HepG2 (cell line): ENCODE data around the gene WNK2. TPM values are rescaled to one million over a fixed set of nuclear protein-coding genes. Genes with fewer than 3 reads are reported as not detected.
A peak's percentile ranks its signal among the peaks of the same experiment; 100 is the strongest.

Experiments used
- ATAC-seq: fragments of 200-7000 bp; cut with Tn5 transposase; 3 replicates; pipeline ENCODE4 v1.9.1; 2020; ENCODE audit warnings: mild to moderate bottlenecking, moderate library complexity
- BruUV-seq: library from RNA; stranded (reverse); fragments of 400-500 nt; replicated peaks from 2 replicates; lab custom pipeline; 2021; lab: Mats Ljungman, UMichigan
- CTCF ChIA-PET: fragments of 300-600 bp; formaldehyde crosslinking; extraction: SDS; loops from one replicate; lab custom pipeline; 2021; ENCODE audit warnings: low total read pairs, inconsistent platforms, low intra/inter-chr PET ratio; lab: Yijun Ruan, JAX
- POLR2A ChIA-PET: fragments of 350-600 bp; sonication (Branson Sonifier 250); formaldehyde crosslinking; loops from one replicate; lab custom pipeline; 2020; ENCODE audit warnings: antibody characterized with exemption, inconsistent platforms; lab: Yijun Ruan, JAX
- DNase-seq: peaks from one replicate; pipeline ENCODE4 v3.0.0-alpha.2; 2015; ENCODE audit warnings: low spot score
- FAIRE-seq: peaks from 3 replicates; lab custom pipeline; 2011; peaks lifted over from hg19 to GRCh38; lab: Jason Lieb, UNC
- H2AFZ ChIP-seq: one replicate; pipeline ENCODE4 v1.6.1; 2011; ENCODE audit warnings: low read length, inconsistent platforms
- H3K27ac ChIP-seq: fragments of 300-600 bp; 3 replicates; pipeline ENCODE4 v1.8.0; 2011; ENCODE audit warnings: mixed run types, mild to moderate bottlenecking, mixed read lengths, low read length, inconsistent platforms; ENCODE audit not compliant: insufficient read depth; ENCODE audit errors: extremely low read length
- H3K27me3 ChIP-seq, 2 experiments: fragments of 200-600 bp in 1 of 2; 2 replicates in 1 of 2; 3 replicates in 1 of 2; pipeline versions ENCODE4 v1.6.0 to v1.8.0; 2011; ENCODE audit warnings: low read length in 2 of 2, mild to moderate bottlenecking in 2 of 2, moderate library complexity in 2 of 2, inconsistent platforms in 1 of 2; ENCODE audit not compliant: insufficient read depth in 2 of 2, control insufficient read depth in 1 of 2
- H3K36me3 ChIP-seq, 2 experiments: fragments of 200-600 bp in 1 of 2; replicated peaks in 1 of 2; 2 replicates in 1 of 2; 3 replicates in 1 of 2; pipeline versions ENCODE4 v1.5.1 to v1.8.0; 2011; ENCODE audit warnings: low read length in 2 of 2, inconsistent platforms in 1 of 2; ENCODE audit not compliant: insufficient read depth in 2 of 2, control insufficient read depth in 1 of 2
- H3K4me1 ChIP-seq: 2 replicates; pipeline ENCODE4 v1.5.1; 2012; ENCODE audit warnings: low read length, inconsistent platforms; ENCODE audit not compliant: insufficient read depth
- H3K4me2 ChIP-seq: 2 replicates; pipeline ENCODE4 v1.6.0; 2011; ENCODE audit warnings: low read depth, low read length, inconsistent platforms
- H3K4me3 ChIP-seq, 3 experiments: fragments of 200-600 bp in 1 of 3; sonication (generic), shearing (Covaris generic) in 1 of 3; replicated peaks in 1 of 3; 2 replicates each; pipeline ENCODE4 v1.5.1; 2011 to 2016; ENCODE audit warnings: low read length in 3 of 3, inconsistent platforms in 2 of 3, low read depth in 2 of 3, mild to moderate bottlenecking in 2 of 3, control low read depth in 1 of 3, mixed read lengths in 1 of 3; ENCODE audit not compliant: insufficient read depth in 1 of 3
- H3K79me2 ChIP-seq: one replicate; pipeline ENCODE4 v1.6.1; 2011; ENCODE audit warnings: low read length, inconsistent platforms; ENCODE audit not compliant: insufficient read depth
- H3K9ac ChIP-seq: 2 replicates; pipeline ENCODE4 v1.6.0; 2011; ENCODE audit warnings: mild to moderate bottlenecking, low read depth, low read length, inconsistent platforms; ENCODE audit not compliant: insufficient read depth
- H3K9me3 ChIP-seq: 2 replicates; pipeline ENCODE4 v1.5.1; 2012; ENCODE audit warnings: mild to moderate bottlenecking, low read length
- H4K20me1 ChIP-seq: 2 replicates; pipeline ENCODE4 v1.6.0; 2011; ENCODE audit warnings: inconsistent platforms, mild to moderate bottlenecking, low read length, moderate library complexity; ENCODE audit not compliant: insufficient read depth
- MBD4 ChIP-seq: IDR thresholded peaks from 2 replicates; pipeline ENCODE4 v1.6.1; 2012; ENCODE audit warnings: low read length, inconsistent platforms, borderline replicate concordance
- ZBTB7A ChIP-seq: sonication (generic); formaldehyde crosslinking; IDR thresholded peaks from 2 replicates; pipeline ENCODE4 v1.8.0; 2022; ENCODE audit warnings: mild to moderate bottlenecking, missing genetic modification reagents
- WGBS: methylation state at CpG from one replicate; pipeline ENCODE4 v1.1.6; 2017; ENCODE audit warnings: low lambda C conversion rate; 5-methylcytosine and 5-hydroxymethylcytosine counted together
- in situ Hi-C: cut with HindIII; loops from 2 replicates; pipeline ENCODE4 v1.10.0; 2017; ENCODE audit warnings: low pct_unique_long_range_greater_than_20kb; ENCODE audit not compliant: extremely low pct_ligation_motif_present
- intact Hi-C: fragments of 100-400 bp; cut with micrococcal nuclease; formaldehyde crosslinking; loops from one replicate; pipeline ENCODE4 v1.10.0; 2022; ENCODE audit not compliant: unreplicated experiment
- polyA plus RNA-seq, 8 experiments: library from polyadenylated mRNA; depleted of rRNA in 3 of 8; stranded (reverse) in 7 of 8; unstranded in 1 of 8; fragments of >200 nt; fragmentation: Illumina TruSeq in 4 of 8; extraction: Trizol in 4 of 8; gene quantifications; 2 replicates each; pipeline versions ENCODE4 v1.2.1 to v1.2.3, GENCODE V29; 2011 to 2016; ENCODE audit warnings: low read depth in 4 of 8, missing spikeins in 1 of 8, mixed read lengths in 1 of 8; ENCODE audit not compliant: insufficient read depth in 1 of 8
- total RNA-seq, 5 experiments: library from RNA; depleted of rRNA; stranded (reverse); fragments of >200 nt; fragmentation: Illumina TruSeq; extraction: Trizol; gene quantifications; 2 replicates each; pipeline ENCODE4 v1.2.3, GENCODE V29; 2016; ENCODE audit warnings: low read depth in 1 of 5
- TF ChIP-seq, protein P1 (sequence below): sonication (generic); formaldehyde crosslinking; IDR thresholded peaks from 2 replicates; pipeline ENCODE4 v1.5.1; 2020; ENCODE audit warnings: mild to moderate bottlenecking, missing genetic modification reagents, moderate library complexity
- TF ChIP-seq, protein P2 (sequence below): IDR thresholded peaks from 2 replicates; pipeline ENCODE4 v1.6.1; 2012; ENCODE audit warnings: low read depth, low read length, improper control_type of control experiment
- TF ChIP-seq, protein P3 (sequence below): fragments of 450-650 bp; IDR thresholded peaks from 2 replicates; pipeline ENCODE4 v1.6.1; 2016

WNK2 gene
- total and polyA plus RNA-seq, 2 of the 13 experiments (the other 11 are each of a cell fraction or from before 2014, with no cell fraction given): 10.5 to 12.0 TPM

DNA sequence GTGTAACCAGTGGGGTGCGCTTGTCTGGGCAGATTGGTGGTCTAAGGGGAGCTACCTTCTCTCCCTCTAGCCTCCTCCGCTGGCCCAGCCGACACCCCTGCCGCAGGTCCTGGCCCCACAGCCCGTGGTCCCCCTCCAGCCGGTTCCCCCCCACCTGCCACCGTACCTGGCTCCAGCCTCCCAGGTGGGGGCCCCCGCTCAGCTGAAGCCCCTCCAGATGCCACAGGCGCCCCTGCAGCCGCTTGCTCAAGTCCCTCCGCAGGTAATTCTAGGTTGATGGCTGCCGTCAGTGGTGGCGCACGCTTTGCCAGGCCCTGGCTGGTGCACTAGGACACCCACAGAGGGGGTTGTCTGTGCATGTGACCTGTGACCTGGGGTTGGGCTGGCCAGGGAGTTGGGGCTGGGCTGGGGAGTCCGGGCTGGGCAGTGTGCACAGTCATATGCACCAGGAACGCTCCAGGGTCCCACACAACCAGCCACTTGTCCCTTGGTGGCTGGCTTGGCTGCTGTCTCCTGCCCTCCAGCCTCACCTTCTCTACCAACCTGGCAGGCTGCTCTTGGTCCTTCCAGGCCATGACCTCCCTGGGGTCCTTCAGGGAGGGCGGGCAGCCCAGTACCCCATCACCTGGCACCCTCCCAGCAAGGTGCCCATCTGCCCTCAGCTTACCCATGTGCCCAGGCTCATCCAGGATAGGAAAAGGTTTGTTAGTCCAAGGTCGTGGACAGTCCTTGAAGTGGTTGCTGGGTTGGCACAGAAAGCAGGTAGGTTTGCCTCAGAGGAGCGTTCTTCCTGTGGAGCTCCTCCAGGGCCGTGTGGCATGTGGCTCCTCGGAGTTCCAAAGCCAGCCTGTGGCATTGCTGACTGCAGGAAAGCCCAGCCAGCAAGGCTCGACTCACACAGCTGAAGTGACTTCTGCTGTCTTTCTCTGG lies 73.2 kb downstream of the WNK2 start (continued):
- TF ChIP-seq ZBTB7A (CRISPR knock-in tag) (no peak), MBD4 (no peak)
- TF ChIP-seq, protein P1, sequence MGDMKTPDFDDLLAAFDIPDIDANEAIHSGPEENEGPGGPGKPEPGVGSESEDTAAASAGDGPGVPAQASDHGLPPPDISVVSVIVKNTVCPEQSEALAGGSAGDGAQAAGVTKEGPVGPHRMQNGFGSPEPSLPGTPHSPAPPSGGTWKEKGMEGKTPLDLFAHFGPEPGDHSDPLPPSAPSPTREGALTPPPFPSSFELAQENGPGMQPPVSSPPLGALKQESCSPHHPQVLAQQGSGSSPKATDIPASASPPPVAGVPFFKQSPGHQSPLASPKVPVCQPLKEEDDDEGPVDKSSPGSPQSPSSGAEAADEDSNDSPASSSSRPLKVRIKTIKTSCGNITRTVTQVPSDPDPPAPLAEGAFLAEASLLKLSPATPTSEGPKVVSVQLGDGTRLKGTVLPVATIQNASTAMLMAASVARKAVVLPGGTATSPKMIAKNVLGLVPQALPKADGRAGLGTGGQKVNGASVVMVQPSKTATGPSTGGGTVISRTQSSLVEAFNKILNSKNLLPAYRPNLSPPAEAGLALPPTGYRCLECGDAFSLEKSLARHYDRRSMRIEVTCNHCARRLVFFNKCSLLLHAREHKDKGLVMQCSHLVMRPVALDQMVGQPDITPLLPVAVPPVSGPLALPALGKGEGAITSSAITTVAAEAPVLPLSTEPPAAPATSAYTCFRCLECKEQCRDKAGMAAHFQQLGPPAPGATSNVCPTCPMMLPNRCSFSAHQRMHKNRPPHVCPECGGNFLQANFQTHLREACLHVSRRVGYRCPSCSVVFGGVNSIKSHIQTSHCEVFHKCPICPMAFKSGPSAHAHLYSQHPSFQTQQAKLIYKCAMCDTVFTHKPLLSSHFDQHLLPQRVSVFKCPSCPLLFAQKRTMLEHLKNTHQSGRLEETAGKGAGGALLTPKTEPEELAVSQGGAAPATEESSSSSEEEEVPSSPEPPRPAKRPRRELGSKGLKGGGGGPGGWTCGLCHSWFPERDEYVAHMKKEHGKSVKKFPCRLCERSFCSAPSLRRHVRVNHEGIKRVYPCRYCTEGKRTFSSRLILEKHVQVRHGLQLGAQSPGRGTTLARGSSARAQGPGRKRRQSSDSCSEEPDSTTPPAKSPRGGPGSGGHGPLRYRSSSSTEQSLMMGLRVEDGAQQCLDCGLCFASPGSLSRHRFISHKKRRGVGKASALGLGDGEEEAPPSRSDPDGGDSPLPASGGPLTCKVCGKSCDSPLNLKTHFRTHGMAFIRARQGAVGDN (CRISPR knock-in tag): peak; percentile 17; the same call in 1 of the 2 replicates

DNA sequence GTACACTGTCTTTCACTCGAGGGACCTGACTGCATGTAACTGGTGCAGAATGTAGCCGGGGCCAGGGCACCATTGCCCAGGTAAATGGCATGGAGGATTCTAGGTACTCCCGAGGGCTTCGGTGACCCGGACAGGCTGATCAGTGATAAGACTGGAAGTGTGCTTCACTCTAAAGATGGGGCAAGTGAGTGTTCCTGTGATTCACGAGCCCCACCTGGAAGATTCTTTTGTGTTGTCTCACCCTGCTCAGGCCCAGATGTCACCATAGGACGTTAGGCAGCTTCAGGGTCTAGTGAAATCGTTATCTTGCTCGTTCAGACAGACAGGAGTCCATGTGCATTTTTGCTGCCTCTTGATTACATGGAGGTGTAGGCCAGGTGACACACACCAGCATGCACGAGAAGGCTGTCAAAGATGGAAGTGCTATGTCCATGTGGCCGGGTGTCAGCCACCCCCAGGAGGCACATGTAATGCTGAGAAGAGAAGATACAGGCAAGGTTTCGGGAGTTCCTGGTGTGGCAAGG lies 73.9 kb downstream of the WNK2 start:
- Histone ChIP-seq H4K20me1 (no peaks in the 10 kb centered on the region), H3K4me2 (no peak overlapping the region), H3K4me3 (no peak overlapping the region), H3K27ac (no peak overlapping the region), H3K27me3 (no peaks in the 10 kb centered on the region), H3K9me3 (no peaks in the 10 kb centered on the region), H3K36me3 (peaks cover 12 to 44% of the 10 kb centered on the region in 2 experiments), H2AFZ (no peak overlapping the region), H3K4me1 (no peaks in the 10 kb centered on the region), H3K9ac (no peak overlapping the region), H3K79me2 (no peaks in the 10 kb centered on the region)
- BruUV-seq: no TSS peak
- no peak for FAIRE-seq
- no peak for ATAC-seq
- DNase-seq: no peak
- intact Hi-C loops: no loop called here
- POLR2A ChIA-PET: no interaction called here
- TF ChIP-seq, protein P2, sequence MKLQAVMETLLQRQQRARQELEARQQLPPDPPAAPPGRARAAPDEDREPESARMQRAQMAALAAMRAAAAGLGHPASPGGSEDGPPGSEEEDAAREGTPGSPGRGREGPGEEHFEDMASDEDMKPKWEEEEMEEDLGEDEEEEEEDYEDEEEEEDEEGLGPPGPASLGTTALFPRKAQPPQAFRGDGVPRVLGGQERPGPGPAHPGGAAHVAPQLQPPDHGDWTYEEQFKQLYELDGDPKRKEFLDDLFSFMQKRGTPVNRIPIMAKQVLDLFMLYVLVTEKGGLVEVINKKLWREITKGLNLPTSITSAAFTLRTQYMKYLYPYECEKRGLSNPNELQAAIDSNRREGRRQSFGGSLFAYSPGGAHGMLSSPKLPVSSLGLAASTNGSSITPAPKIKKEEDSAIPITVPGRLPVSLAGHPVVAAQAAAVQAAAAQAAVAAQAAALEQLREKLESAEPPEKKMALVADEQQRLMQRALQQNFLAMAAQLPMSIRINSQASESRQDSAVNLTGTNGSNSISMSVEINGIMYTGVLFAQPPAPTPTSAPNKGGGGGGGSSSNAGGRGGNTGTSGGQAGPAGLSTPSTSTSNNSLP: no peak
- TF ChIP-seq, protein P3, sequence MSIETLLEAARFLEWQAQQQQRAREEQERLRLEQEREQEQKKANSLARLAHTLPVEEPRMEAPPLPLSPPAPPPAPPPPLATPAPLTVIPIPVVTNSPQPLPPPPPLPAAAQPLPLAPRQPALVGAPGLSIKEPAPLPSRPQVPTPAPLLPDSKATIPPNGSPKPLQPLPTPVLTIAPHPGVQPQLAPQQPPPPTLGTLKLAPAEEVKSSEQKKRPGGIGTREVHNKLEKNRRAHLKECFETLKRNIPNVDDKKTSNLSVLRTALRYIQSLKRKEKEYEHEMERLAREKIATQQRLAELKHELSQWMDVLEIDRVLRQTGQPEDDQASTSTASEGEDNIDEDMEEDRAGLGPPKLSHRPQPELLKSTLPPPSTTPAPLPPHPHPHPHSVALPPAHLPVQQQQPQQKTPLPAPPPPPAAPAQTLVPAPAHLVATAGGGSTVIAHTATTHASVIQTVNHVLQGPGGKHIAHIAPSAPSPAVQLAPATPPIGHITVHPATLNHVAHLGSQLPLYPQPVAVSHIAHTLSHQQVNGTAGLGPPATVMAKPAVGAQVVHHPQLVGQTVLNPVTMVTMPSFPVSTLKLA: peak; percentile 35
- 96% methylated on average over 7 of the region's 12 CpGs for WGBS
- CTCF ChIA-PET: no interaction called here
- in situ Hi-C loops: loop anchor here (10.0 kb wide), 1 partner anchor 47 kb away; no protein-coding TSS in a partner anchor
